ENCODE measurements around the gene CHRNB1. TPM values are rescaled to one million over a fixed set of nuclear protein-coding genes. Genes with fewer than 3 reads are reported as not detected.

The CHRNB1 gene
- total RNA-seq, 1 donor from 2014 or later = 9.7 TPM

DNA sequence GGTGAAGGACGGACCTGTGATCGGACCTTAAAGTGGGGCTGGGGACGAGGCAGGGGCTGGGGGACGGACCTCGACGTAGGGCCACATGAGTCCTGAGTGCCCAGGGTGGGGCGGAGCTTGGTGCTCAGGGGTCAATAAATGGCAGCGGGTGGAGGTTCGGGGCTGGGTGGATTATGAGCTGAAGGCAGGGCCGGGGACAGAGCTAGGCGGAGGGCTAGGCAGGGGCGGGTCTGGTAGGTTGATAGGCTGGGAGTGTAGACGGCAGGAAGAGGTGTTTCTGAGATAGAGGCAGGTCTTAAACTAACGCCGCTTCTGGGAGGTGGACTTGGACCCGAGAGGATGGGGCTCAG, 733 bp downstream of the CHRNB1 start:
- no peaks in the 10 kb centered on the region for H3K27me3 ChIP-seq (ENCODE audit: control insufficient read depth, insufficient read depth, low read length)
- peak overlapping the region; percentile 36 for H3K4me3 ChIP-seq (ENCODE audit: low read depth, low read length)
- DNase-seq (ENCODE audit: low read depth) (peak; percentile 37), FAIRE-seq (no peak)
- TF ChIP-seq, protein P1, sequence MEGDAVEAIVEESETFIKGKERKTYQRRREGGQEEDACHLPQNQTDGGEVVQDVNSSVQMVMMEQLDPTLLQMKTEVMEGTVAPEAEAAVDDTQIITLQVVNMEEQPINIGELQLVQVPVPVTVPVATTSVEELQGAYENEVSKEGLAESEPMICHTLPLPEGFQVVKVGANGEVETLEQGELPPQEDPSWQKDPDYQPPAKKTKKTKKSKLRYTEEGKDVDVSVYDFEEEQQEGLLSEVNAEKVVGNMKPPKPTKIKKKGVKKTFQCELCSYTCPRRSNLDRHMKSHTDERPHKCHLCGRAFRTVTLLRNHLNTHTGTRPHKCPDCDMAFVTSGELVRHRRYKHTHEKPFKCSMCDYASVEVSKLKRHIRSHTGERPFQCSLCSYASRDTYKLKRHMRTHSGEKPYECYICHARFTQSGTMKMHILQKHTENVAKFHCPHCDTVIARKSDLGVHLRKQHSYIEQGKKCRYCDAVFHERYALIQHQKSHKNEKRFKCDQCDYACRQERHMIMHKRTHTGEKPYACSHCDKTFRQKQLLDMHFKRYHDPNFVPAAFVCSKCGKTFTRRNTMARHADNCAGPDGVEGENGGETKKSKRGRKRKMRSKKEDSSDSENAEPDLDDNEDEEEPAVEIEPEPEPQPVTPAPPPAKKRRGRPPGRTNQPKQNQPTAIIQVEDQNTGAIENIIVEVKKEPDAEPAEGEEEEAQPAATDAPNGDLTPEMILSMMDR (IDR thresholded peaks at IDR 0.05; ENCODE audit: insufficient read depth, low read length, severe bottlenecking) = no peak
- peaks cover 2% of the 10 kb centered on the region for H3K36me3 ChIP-seq (ENCODE audit: control insufficient read depth, insufficient read depth, low read length)

DNA sequence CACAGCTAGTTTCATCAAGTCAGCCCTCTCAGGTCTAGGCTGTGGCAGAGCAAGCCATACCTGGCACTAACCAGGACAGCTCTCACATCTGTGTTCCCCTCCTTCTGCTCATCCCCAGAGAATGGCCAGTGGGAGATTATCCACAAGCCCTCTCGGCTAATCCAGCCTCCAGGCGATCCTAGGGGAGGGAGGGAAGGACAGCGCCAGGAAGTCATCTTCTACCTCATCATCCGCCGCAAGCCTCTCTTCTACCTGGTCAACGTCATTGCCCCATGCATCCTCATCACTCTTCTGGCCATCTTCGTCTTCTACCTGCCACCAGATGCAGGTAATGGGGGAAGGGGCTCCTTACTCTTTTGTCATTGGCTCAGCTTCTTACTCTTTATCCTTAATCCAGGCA, 3.6 kb downstream of the CHRNB1 start:
- no peak for DNase-seq (ENCODE audit: low read depth)
- no peaks in the 10 kb centered on the region for H3K27me3 ChIP-seq (ENCODE audit: control insufficient read depth, insufficient read depth, low read length)
- no peak overlapping the region for H3K4me3 ChIP-seq (ENCODE audit: low read depth, low read length)

DNA sequence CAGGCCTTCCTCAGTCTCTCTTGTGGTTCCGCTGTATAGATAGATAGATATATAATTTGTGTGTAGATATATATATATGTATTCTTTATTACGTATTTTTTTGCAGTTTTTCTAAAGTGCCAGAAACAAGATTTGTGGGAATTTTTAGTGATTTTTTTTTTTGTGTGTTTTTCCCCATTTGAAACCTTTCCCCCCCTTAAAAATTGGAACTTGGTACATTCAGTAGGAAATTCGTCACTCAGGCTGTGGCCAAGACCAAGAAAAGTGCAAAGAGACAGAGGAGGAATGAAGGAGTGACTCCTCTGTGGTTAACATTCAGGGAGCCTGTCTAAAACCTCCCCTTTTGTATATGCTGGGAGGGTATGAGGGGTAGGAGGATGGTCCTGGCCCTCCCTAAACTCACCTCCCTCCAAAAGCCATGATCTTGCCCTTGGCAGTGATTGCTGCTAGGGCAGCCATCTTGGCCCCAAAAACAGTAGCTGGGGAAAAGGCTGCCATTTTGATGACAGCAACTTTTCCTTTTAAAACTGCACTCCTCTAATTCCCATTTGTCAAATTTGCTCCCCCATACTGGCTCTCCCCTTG, 15.2 kb downstream of the CHRNB1 start:
- no peak for FAIRE-seq
- Histone ChIP-seq H3K27me3 (ENCODE audit: control insufficient read depth, insufficient read depth, low read length) (no peaks in the 10 kb centered on the region), H3K4me3 (ENCODE audit: low read depth, low read length) (no peak overlapping the region), H3K36me3 (ENCODE audit: control insufficient read depth, insufficient read depth, low read length) (peaks cover 10% of the 10 kb centered on the region)
- DNase-seq (ENCODE audit: low read depth) = no peak
- TF ChIP-seq, protein P1 (IDR thresholded peaks at IDR 0.05; ENCODE audit: insufficient read depth, low read length, severe bottlenecking) = no peak

More for the DNA sequence above, 3.6 kb downstream of the CHRNB1 start:
- TF ChIP-seq, protein P1 (IDR thresholded peaks at IDR 0.05; ENCODE audit: insufficient read depth, low read length, severe bottlenecking) = no peak
- H3K36me3 ChIP-seq (ENCODE audit: control insufficient read depth, insufficient read depth, low read length) = peaks cover 1% of the 10 kb centered on the region
- no peak for FAIRE-seq

DNA sequence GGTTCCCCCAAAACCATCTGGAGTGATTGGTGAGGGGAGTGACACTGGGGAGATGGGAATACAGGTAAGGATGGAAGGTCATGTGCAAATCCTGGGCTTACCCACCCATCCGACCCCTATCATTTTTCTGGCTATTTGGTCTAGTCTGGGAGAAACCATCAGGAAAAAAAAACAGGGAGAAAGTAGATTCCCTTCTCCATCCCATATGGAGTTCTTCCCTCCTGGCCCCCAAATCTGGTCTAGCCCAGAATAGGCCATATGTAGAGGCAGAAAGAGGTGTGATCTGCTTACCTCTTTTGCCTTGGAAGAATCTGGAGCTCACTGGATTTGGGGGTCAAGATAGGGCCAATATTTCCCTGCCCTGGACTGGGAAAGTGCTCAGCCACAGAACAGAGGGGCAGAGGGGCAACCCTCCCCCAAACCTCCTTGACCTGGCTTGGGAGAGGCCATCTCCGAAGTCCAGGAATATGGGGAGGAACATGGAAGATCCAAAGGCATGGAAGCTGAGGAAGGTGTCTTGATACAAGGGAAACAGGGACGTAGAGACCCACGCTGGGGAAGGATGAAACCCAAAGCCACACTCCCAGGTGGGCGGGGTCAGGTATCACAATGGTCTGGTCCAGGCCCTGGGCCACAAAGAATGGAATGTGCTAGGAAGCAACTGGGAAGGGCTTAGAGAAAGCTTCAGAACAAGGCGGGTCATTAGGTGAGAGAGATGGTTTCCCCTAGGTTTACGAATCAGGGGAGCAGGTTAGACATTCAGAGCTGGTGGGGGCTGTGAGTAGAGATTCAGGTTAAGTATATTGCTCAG, 16.2 kb downstream of the CHRNB1 start:
- FAIRE-seq = no peak

DNA sequence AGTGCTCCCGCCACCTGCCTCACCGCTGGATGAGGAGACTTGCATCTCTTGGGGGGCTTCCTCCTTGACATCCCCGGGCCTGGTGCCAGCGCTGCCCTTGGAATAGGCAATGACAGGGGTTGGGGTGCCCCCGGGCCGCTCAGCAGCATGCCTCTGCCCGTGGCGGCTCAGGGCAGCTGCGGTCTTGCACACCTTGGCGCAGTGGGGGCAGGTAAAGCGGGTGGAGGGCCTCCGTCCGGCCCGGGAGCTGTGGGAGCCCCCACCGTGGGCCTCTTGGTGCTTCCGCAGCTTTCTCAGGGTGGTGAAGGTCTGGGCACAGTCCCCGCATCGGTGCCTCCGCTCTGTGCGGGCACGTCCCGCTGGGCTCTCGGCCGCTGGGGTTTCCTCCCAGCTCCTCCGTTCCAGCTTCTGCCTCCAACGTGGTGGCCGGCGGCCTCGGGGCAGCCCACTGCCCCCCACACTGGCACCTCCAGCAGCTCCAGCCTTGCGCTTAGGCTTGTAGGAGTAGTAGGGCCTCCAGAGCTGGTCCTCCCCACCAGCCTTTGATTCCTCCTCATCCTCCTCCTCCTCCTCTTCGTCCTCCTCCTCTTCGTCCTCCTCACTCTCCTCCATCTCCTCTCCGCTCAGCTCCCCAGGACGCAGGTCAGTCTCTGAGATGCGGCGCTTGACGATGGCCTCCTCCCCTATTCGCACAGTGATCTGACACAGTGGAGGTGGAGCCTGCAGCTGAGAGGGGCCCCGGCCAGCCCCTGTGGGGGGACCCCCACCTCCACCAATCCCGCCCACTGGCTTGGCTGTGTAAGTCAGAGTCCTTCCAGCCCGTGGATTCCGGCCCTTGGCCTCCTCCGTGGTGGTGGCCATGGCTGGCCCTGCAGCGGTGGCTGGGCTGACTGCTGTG, 17.9 kb downstream of the CHRNB1 start:
- DNase-seq (ENCODE audit: low read depth) (no peak), FAIRE-seq (no peak)
- H3K4me3 ChIP-seq (ENCODE audit: low read depth, low read length) = no peak overlapping the region
- TF ChIP-seq, protein P1 (IDR thresholded peaks at IDR 0.05; ENCODE audit: insufficient read depth, low read length, severe bottlenecking) = no peak
- H3K36me3 ChIP-seq (ENCODE audit: control insufficient read depth, insufficient read depth, low read length) = peaks cover 21% of the 10 kb centered on the region
- H3K27me3 ChIP-seq (ENCODE audit: control insufficient read depth, insufficient read depth, low read length) = no peaks in the 10 kb centered on the region

More for the DNA sequence above, 16.2 kb downstream of the CHRNB1 start:
- peaks cover 13% of the 10 kb centered on the region for H3K36me3 ChIP-seq (ENCODE audit: control insufficient read depth, insufficient read depth, low read length)
- no peak overlapping the region for H3K4me3 ChIP-seq (ENCODE audit: low read depth, low read length)
- no peaks in the 10 kb centered on the region for H3K27me3 ChIP-seq (ENCODE audit: control insufficient read depth, insufficient read depth, low read length)
- TF ChIP-seq, protein P1 (IDR thresholded peaks at IDR 0.05; ENCODE audit: insufficient read depth, low read length, severe bottlenecking) = no peak
- DNase-seq (ENCODE audit: low read depth) = no peak

Data from bronchial epithelial cell (primary cell).